Activated CD8-positive, alpha-beta memory T cell treated with anti-CD3 and anti-CD28 coated beads, Interleukin-2, amount 50 U/mL, for 24 hours (primary cell): Measurements from ENCODE around the gene SATB2.

Source experiments
- DNase-seq: peaks from one replicate; pipeline ENCODE4 v3.0.0-alpha.2; 2020; ENCODE audit errors: extremely low read depth

SATB2 gene

DNA sequence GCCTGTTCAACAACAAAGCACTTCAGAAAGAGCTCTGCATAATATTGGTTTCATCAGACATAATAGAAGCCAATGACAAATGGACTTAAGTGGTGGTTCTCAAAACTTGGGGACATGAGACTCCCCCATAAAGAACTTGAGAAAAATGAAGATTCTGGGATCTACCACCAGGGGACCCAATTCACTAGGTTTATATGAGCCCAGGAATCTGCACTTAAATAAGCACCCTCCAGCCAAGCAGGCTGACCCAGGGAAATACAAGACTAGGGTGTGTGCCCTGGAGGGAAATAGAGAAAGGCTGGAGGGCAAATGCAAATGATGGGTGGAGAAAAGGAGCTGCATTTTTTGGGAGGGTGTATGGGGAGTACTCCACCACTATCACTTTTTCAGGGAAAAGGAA lies 52.5 kb downstream of the SATB2 start:
- DNase-seq, result no peak

DNA sequence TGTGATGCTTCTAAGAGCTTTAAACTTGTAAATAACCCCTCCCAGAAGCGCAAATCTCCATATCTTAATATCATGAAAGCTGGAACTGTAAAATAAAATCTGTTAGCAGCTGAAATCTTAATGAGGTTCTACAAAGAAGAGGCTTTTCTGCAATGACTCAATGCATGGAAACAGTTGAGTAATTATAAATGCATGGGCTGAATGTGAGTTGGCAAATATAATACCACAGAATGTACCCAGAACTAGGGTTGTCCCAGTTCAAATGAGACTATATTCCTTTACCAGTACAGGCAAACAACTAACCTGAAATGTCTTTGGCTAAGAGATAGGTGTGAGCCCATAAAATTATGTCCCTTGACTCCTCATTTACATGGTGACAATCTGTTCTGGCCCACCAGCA lies 52.9 kb downstream of the SATB2 start:
- no peak for DNase-seq

DNA sequence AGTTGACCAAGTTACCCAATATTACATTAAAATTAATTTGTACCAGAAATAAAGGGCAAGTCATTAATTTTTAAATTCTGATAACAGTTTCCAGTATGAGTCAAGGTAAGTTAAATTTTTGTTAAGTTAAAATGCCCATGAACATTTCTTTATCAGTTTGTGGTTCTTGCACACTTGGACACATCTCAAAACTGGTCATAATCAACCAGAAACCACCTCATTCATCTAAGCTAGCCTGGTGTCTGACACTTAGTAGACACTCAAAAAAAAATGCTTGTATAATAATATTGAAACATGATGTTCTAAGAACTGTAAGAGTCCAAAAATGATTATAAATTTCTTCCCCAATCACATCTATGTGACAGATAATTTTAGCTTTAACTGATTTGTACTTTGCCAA lies 62.4 kb downstream of the SATB2 start:
- no peak for DNase-seq

DNA sequence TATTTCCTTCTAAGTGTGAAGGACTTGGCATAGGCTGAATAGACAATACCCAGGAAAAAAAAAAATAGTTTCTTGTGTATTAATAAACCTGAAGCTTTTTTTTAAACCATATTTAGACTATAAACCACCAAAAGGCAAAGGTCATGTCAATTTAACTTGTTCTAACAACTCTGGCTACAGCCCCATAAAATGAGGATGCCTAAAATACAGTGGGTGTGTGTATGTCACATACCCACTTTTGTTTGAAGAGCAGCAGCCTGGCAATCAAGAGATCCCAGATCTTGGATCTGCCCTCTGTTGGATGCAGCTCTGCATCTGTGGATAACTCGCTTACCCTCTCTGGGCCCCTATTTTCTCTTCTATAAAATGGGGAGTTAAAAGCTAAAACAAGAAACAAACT lies 65.4 kb downstream of the SATB2 start:
- no peak for DNase-seq

DNA sequence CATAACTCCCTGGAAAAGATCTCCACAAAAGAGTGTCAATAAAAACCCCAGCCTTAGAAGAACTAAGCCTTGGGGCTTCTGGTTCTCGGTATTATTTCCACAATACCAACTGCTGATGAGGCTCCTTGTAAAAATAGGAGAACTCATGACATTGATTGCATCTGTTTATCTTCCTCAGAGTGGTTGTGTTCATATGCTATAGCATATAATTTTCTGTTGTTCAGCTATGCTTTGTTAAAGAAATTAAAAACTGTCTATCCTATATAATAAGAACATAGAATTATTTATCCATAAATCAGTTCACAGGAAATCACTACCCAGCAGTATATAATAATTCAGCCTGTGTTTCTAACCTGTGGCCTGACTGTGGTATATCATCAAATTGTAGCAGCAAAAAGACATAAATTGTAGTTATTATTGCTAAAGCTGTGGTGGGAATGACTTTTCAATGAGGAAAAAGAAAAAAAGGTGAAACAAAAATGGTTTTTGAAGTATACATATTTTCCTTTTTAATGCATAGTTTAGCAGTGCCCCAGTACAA lies 68.9 kb downstream of the SATB2 start:
- no peak for DNase-seq

DNA sequence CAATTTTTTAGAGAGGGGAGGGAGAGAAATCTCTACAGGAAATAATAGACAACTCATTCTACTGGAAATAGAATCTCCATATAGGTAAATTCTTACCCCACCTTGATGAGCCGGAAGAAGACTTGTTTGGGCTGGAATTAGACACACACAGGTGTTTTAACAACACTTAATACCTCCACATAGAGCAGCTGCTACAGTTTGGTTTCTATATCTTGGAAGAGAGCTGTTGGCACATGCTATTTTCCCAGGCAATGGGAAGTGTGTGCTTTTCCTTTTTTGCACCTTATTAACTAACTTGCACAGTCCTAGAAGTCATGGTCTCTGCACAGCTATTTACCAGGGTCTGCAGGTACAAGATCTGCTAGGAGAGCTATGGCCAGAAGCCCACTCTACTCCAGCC lies 73.7 kb downstream of the SATB2 start:
- DNase-seq, result no peak

DNA sequence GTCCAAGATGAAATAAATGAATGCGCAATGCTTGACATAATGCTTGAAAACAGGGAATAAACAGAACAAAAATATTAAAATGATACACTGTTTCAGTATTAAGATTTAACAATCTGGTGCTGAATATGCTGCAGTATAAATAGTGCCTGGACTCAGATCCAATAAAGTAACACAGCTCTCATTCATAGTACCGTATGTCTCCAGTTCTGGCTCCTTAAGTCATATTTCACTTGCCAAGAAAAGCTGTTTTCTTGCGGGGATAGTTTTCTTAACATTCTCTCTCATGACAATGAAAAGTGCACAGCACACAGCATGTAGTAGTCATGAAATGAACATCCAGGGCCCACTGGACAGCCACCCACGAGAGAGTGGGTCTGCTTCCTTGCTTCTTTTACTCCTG lies 74.7 kb downstream of the SATB2 start:
- no peak for DNase-seq

DNA sequence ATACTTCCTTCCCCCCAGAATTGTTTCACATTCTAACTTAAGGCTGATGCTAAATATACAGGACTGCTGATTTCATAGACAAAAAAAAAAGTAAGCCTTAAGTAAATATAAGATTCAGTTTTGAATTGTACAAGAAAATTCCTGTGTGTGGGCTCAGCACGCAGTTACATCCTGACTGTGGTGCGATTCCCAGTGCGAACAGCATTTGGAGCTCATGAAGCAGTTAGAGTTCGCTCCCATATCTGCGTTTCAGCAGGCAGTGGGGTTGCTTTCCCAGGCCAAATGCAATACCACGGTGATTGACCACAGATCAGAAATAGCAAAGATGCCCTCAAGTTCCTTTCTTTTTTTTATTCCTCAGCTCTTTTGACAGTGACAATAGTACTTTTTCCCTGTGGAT lies 75.6 kb downstream of the SATB2 start:
- DNase-seq, result no peak

DNA sequence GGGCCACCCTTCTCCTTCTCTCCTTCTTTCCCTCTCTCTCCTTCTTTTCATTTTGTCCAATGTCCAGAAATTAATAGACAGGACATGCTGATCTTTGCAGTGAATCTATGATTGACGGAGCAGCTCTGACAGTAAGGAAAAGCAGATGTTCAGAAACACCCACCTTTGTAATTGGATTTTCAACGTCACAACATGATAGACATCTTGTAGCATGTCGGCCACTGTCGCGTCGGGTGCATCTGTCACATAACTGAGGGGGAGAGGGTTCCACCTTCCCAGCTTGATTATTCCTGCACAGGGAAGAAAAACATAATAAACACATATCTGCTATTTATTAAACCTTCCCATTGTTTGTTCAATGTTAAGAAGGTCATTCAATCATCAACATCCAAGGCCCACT lies 76.2 kb downstream of the SATB2 start:
- no peak for DNase-seq

DNA sequence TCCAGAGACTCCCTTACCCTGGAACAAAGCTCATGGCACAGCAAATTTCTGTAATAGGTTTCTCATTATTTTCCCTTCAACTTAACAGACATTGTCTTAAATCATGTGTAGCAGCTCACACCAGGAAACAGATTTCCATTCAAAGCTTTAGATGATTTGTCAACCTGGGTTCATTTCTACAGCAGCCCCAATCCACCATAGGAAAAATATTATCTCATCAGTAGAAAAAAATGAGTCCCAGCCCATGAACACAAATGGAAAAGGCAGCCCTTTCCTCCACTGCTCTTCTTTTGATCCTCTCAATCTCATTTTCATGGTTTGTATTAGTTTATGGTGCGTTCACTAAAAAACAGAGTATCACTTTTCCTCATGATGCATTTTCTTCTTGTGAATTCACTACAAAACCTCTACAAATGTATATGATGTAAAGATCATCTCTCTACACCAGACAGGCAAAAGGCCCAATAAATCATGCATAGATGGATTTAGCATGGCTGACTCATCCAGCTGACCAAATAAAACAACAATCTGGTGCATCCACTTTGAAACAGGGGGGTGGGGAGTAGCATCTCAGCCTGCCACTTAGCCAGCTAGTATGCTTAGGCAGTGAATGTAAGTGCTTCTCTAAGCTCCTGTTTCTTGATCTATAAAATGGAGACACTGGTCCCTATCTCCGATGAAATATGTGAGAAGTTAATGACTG lies 78.6 kb downstream of the SATB2 start:
- no peak for DNase-seq

DNA sequence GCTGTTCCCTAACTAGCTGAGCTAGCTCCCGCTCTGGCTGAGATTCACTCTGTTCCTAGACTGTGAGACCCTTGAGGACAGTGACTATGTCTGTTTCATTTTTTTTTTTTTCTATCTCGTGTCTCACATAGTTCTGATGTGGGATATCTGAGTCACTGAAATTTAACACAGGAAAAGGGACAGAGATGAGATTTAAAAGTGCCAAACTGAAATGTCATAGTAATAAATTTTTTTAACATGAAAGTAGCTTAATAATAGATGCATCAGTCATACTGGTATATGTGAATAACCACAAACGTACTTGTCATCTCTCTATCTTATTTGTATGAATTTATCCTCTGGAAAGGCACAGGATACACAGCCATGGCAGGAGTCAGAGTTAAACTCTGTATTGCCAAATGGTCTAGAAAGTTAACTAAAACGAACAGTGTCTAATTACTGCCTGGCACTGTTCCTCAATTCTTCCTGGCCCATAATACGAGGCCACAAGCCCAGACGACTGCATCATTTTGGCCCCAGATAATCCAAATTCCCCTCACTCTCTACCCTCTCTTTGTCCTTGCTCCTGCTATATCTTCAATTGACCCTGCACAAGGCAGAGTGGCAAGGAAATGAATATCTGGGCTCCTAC lies 87.5 kb downstream of the SATB2 start:
- no peak for DNase-seq

DNA sequence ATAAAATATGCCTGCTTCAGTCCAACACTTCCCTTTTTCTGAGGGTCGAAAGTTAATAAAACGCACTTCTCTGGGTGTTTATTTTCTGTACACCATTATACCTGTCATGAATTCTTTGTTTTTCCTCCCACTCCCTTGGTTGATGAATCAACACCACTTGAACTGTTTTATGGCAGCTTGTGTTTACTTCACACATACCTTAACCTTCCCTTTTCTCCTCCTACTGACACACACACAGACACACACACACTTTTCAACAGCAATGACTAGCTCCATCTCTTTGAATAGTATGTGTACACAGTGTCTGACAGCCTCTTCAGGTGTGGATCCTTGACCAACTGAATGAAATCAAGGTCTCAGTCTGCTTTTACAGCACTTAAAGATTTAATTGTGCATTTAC lies 91.3 kb downstream of the SATB2 start:
- no peak for DNase-seq

DNA sequence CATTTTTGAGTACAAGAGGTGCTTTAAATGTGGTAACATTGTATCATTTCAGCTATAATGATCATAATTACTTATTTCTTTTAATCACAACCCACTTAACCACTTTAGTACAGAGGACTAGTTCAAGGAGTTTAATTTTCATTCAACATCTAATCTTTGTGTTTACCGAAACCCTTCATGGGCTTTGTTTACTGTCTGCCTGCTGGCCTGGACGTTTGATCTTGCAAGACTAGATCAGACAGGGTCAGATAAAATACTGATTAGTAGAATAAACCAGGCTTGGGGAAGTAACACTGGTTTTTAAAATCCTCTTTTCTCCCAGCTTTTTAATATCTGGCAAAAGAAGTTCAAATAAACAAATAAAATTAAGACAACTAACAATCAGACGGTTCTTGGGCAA lies 93.6 kb downstream of the SATB2 start:
- no peak for DNase-seq

DNA sequence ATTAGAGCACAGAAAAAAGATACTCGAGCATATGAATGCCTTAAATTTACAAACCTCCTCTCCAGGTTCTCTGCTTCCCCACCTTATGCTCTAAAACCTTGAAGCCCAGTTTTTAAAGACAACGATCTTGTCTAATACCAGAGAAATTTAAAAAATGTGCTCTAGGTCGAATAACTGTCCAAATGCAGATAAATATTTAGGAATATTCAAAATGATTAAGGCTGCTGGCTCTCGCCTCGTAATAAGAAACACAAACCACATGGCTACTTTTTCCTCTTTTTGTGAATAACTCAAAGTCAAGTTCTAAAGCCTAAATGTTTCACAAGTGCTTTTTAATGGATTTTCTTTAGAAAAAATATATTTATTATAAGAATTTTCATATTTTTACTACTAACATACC lies 101.3 kb downstream of the SATB2 start:
- no peak for DNase-seq

DNA sequence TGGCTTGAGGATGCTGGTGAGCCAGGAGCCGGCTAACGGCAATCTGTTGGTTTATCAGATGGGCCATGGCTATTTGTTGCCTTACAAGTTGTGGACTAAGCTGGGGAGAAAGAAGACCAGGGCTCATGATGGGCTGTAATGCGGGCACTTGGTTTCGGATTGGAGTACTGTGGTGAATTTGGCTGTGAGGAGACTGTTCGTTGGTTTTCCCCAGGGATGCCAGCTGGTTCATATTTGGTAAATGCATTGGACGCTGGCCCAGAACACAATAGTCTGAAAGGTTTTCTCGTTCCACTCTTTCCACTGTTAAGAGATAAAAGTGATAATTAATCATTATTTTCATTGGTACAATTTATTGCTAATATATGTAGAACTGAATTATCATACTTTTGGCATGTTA lies 108.9 kb downstream of the SATB2 start:
- no peak for DNase-seq

DNA sequence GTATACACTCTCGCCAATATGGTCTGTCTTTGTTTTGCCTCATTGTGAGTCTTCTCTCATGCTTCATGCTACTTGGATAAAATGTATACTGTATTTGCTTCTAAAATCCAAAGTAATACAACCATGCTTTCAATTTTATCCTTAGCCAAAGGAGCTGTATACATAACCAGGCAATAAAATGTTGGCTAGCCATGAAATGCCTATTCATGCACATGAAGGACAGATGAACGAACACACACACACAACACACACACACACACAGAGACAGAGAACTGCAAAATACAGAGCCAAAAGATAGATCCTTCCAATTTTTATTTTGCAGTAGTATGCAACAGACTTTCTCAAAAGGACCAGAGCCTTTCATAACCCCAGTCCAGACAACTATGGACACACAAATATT lies 113.7 kb downstream of the SATB2 start:
- DNase-seq, result no peak

DNA sequence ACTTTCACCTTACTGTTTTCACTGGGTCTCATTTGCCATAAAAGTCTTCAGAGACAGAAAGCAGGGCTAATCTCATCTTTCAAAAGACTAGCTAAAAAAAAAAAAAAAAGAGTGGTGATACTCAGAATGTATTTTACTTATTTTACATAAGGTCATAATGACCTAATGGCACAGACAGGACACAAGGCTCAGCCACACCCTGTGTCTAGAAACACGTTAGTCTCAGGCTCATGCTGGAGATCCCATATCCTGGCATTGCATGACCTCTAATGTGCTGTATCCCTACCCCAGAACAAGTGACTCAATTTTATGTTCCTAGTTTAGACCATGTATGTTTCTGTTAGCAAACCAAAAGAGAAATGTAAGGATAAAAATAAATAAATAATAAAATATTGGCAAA lies 115.4 kb downstream of the SATB2 start:
- DNase-seq, result no peak

DNA sequence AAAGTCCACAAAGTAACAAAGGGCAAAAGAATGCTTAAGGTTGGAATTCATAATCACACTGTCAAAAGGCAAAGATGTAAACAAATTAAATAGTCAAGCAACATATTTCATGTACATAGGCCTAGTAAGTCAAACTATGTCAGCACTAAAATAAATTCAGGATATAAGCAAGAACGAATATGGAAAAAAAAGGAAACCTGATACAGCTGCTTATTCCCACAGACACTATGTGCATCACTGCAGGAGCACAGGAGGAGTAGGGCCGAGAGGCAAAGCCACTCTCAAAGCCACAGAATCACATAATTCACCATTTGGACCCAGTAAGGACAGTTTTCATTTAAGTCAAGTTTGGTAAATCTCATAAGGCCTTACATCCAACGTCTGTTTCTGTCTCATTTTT lies 116.6 kb downstream of the SATB2 start:
- no peak for DNase-seq

DNA sequence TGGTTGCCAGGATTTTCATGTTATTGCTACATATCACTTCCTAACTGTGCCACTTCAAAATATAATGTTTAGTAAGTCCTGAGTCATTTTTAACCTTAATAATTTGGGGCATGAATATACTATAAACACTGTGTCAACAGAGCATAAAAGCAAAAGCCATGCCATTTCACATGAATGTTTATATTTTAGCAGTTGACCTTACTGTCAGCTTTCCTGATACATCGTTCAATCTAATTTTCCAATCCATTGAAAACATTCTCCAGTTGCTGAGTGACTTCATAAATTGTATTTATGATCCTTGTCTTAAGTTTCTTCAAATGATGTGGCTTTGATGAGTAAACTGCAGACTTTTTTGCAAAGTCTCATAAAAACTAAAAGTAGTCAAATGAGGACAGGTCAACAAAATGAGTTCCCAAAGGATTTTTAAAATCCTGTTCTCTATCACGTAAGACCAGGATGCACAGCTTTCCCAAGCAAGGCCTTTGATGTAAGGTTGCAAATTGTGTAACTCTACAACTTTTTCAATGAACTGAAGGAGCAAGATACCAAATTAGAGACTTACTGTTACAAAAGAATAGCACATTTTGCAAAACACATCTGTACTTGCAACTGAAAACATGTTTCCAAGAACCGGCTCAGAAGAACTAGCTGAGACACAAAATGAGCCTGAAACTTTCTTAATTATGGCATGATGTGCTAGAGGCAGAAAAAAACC lies 117.7 kb downstream of the SATB2 start:
- DNase-seq, result no peak

DNA sequence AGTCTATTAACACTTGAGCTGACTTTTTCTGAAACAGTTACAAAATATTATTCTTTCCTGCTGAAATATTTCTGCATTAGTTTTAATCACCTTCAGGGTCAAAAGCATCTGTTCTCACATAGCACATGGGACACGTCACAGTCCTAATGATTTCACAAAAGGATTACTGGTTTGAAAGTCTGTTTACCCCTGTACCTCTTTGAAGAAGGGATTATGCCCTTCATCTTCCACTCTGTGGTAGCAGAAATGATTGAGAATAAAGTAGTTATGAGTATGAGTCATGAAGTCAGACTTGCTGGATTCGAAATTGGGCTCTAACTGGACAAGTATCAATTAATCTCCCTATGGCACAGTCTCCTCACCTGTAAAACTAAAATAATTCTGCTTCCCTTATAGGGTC lies 121.2 kb downstream of the SATB2 start:
- no peak for DNase-seq

DNA sequence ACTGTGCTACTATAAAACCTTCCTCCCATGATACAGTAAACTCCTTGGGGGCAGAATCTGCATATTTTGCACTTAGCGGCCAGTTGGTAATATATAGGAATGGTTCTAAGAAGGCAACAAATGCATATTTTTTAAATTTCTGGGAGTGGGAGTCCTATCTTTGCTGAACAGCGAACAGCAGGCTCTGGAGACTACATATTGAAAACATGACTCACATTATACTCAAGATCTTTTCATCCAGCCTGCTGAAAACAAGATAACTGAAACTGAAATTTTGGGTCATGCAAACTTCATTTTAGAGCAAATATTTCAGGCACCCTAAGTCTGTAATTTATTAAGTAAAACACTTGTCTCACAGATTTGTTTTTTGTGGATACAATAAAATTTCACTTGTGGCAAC lies 122.2 kb downstream of the SATB2 start:
- DNase-seq, result no peak

DNA sequence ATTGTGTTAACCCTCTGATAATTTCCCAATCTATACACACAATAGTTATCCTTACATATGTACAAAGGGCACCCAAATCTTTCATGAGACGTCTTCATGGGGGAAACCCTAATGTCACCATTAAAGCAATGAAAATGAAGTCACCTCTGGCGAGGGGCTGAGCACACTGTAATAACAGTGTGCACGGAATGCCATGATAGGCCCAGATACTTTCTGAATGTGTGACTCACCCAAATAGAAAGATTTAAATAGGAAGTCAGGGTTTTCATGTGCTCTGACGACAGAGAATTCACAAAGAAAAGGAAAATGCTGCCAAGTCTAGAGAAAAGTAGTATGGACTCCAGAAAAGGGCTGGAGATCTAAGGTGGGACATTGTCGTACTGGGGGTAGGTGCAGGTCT lies 128.3 kb downstream of the SATB2 start:
- DNase-seq, result no peak

DNA sequence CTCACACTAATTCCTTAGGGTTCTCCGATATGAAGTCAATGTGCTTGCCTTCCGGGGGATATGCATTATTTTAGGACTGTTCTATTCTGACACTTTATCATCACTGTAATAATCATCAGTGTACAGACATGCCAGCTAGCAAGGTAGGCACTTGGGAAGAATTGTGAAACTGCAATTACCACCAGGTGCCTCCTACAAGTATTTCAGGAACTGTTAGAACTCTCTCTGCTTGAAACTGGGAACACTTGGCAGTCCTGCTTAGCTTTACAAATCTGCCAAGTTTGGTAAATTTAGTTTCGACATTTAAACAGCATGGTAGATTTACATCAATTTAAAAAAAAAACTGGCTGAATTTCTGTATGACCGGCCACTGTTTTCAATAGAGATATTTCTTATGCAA lies 128.7 kb downstream of the SATB2 start:
- no peak for DNase-seq
